Measurements from ENCODE around the gene LCMT1. TPM values are rescaled to one million over a fixed set of nuclear protein-coding genes. Genes with fewer than 3 reads are reported as not detected.

Gene LCMT1
- polyA plus RNA-seq, 2 of the 4 experiments (the other 2 are of a cell fraction), result 36.4 to 47.6 TPM

DNA sequence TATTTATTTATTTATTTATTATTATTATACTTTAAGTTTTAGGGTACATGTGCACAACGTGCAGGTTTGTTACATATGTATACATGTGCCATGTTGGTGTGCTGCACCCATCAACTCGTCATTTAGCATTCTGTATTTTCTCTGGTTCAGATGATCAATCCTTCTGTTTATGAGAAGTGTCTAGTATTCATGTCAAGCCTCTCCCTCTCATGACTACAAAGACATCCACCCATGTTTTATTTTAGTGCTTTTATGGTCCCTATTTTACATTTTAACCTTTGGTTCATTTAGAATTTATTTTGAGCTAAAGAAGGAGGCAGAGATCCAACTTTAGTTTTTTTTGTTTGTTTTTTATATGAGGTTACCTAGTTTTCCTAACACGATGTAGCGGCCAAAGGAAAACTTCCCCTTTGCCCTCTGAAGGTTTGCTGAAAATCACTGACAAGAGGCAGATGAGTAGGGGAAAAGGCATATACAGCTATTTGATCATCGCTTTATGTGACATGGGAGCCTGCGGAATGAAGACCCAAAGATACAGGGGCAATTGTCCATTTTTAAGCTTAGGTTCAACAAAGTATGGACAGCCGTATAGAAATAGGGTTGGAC, 82.8 kb downstream of the LCMT1 start (continued):
- TF ChIP-seq FOXS1 (CRISPR knock-in tag; IDR thresholded peaks at IDR 0.05), result no peak

DNA sequence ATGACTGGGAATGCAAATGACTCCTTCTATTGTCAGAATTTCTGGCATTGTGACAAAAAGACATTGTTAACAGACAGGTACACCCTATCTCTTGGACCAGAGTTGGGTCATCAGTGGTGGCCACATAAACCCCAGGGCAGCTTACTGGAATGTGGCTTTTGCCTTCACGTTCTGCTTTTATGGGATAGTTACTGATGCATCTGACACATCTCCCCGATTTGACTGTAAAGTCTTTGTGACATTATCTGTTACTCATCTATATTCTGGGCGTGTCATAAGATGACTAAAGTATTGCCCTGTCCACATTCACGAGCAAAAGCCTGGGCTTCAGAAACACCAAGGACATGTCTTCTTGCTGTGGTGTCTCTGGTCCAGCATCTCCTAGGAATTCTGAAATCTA, 86.5 kb downstream of the LCMT1 start:
- peak; percentile 18 to 25 for DNase-seq (ENCODE audit: low read depth in 1 of 2, low spot score in 1 of 2)
- CTCF ChIA-PET, result interaction anchor here (0.6 to 1.1 kb wide), 2 partner anchors 11 to 385 kb away, joined by 3 read pairs; no protein-coding TSS in a partner anchor

DNA sequence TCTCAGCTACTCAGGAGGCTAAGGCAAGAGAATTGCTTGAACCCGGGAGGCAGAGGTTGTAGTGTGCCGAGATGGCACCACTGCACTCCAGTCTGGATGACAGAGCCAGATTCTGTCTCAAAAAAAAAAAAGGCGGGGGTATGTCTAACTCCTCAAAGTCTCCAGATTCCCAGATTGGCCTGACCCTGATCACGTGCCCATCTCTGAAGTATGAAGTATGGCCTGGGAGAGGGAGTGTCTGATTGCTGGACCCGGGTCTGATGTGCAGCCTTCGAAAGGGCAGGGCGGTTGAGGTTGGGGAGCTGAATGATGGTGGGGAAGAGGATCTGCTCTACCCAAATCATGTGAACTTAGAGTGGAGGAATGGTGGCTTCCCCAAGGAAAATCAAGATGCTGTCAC, 87.9 kb downstream of the LCMT1 start:
- Histone ChIP-seq H3K27ac (no peak overlapping the region), H3K4me3 (no peak overlapping the region), H3K4me2 (no peak overlapping the region), H3K4me1 (no peaks in the 10 kb centered on the region), H3K9me3 (no peaks in the 10 kb centered on the region)
- FAIRE-seq (no peak), ATAC-seq (no peak; a peak in 1 of 6 replicates), DNase-seq (ENCODE audit: low read depth in 1 of 2, low spot score in 1 of 2) (no peak)
- ChIA-PET CTCF (no interaction called here), POLR2A (no interaction called here)
- WGBS (ENCODE audit: missing lambda C conversion rate), result 76% methylated on average over 7 of the region's 7 CpGs
- TF ChIP-seq HDAC2 (IDR thresholded peaks at IDR 0.05), result no peak
- TF ChIP-seq, protein P1, sequence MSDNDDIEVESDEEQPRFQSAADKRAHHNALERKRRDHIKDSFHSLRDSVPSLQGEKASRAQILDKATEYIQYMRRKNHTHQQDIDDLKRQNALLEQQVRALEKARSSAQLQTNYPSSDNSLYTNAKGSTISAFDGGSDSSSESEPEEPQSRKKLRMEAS (IDR thresholded peaks at IDR 0.05), result no peak
- TF ChIP-seq, protein P2, sequence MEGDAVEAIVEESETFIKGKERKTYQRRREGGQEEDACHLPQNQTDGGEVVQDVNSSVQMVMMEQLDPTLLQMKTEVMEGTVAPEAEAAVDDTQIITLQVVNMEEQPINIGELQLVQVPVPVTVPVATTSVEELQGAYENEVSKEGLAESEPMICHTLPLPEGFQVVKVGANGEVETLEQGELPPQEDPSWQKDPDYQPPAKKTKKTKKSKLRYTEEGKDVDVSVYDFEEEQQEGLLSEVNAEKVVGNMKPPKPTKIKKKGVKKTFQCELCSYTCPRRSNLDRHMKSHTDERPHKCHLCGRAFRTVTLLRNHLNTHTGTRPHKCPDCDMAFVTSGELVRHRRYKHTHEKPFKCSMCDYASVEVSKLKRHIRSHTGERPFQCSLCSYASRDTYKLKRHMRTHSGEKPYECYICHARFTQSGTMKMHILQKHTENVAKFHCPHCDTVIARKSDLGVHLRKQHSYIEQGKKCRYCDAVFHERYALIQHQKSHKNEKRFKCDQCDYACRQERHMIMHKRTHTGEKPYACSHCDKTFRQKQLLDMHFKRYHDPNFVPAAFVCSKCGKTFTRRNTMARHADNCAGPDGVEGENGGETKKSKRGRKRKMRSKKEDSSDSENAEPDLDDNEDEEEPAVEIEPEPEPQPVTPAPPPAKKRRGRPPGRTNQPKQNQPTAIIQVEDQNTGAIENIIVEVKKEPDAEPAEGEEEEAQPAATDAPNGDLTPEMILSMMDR (IDR thresholded peaks at IDR 0.05), result no peak

More for the DNA sequence above, 86.5 kb downstream of the LCMT1 start:
- no peaks in the 10 kb centered on the region for H3K9me3 ChIP-seq
- POLR2A ChIA-PET, result no interaction called here
- H3K27ac ChIP-seq, result no peak overlapping the region
- no peaks in the 10 kb centered on the region for H3K4me1 ChIP-seq
- TF ChIP-seq RFX5 (IDR thresholded peaks at IDR 0.05), result no peak
- TF ChIP-seq CHD2 (IDR thresholded peaks at IDR 0.05; ENCODE audit: low read length, partially characterized antibody), result no peak
- no peak for TF ChIP-seq JUN (IDR thresholded peaks at IDR 0.05)
- TF ChIP-seq NPAS2 (CRISPR knock-in tag; IDR thresholded peaks at IDR 0.05; ENCODE audit: borderline replicate concordance), result no peak
- TF ChIP-seq, protein P2 (IDR thresholded peaks at IDR 0.05), result no peak
- TF ChIP-seq EP300 (IDR thresholded peaks at IDR 0.05), result no peak
- TF ChIP-seq CEBPB (IDR thresholded peaks at IDR 0.05), result no peak
- TF ChIP-seq EHF (CRISPR knock-in tag; IDR thresholded peaks at IDR 0.05), result no peak
- 6% methylated on average over 4 of the region's 4 CpGs for WGBS (ENCODE audit: missing lambda C conversion rate)
- H3K4me3 ChIP-seq, result no peak overlapping the region
- FAIRE-seq (no peak), ATAC-seq (peak; percentile 36 to 43; a peak in 3 of 6 replicates)
- no peak overlapping the region for H3K4me2 ChIP-seq

DNA sequence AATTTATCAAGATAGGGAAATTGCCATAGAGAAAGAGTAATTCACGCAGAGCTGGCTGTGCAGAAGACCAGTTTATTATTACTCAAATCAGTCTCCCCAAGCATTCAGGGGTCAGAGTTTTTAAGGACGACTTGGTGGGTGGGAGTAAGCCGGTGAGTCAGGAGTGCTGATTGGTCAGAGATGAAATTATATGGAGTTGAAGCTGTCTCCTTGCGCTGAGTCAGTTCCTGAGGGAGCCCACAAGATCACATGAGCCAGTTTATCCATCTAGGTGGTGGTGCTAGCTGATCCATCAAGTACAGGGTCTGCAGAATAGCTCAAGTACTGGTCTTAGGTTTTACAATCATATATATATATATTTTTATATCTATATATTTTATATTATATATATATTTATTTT, 99.2 kb downstream of the LCMT1 start:
- ATAC-seq (no peak), DNase-seq (ENCODE audit: low read depth in 1 of 2, low spot score in 1 of 2) (no peak)
- POLR2A ChIA-PET, result no interaction called here
- TF ChIP-seq, protein P3, sequence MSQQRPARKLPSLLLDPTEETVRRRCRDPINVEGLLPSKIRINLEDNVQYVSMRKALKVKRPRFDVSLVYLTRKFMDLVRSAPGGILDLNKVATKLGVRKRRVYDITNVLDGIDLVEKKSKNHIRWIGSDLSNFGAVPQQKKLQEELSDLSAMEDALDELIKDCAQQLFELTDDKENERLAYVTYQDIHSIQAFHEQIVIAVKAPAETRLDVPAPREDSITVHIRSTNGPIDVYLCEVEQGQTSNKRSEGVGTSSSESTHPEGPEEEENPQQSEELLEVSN (IDR thresholded peaks at IDR 0.05; ENCODE audit: borderline replicate concordance, low read depth), result no peak
- TF ChIP-seq, protein P2 (IDR thresholded peaks at IDR 0.05), result no peak
- no peak for TF ChIP-seq KDM1A (IDR thresholded peaks at IDR 0.05; ENCODE audit: low read depth)
- TF ChIP-seq MAFK (IDR thresholded peaks at IDR 0.05; ENCODE audit: partially characterized antibody), result no peak
- no peak for TF ChIP-seq ZFP36 (IDR thresholded peaks at IDR 0.05; ENCODE audit: borderline replicate concordance, partially characterized antibody)
- no peak for TF ChIP-seq POLR2A (IDR thresholded peaks at IDR 0.05; ENCODE audit: low read length)
- TF ChIP-seq, protein P4, sequence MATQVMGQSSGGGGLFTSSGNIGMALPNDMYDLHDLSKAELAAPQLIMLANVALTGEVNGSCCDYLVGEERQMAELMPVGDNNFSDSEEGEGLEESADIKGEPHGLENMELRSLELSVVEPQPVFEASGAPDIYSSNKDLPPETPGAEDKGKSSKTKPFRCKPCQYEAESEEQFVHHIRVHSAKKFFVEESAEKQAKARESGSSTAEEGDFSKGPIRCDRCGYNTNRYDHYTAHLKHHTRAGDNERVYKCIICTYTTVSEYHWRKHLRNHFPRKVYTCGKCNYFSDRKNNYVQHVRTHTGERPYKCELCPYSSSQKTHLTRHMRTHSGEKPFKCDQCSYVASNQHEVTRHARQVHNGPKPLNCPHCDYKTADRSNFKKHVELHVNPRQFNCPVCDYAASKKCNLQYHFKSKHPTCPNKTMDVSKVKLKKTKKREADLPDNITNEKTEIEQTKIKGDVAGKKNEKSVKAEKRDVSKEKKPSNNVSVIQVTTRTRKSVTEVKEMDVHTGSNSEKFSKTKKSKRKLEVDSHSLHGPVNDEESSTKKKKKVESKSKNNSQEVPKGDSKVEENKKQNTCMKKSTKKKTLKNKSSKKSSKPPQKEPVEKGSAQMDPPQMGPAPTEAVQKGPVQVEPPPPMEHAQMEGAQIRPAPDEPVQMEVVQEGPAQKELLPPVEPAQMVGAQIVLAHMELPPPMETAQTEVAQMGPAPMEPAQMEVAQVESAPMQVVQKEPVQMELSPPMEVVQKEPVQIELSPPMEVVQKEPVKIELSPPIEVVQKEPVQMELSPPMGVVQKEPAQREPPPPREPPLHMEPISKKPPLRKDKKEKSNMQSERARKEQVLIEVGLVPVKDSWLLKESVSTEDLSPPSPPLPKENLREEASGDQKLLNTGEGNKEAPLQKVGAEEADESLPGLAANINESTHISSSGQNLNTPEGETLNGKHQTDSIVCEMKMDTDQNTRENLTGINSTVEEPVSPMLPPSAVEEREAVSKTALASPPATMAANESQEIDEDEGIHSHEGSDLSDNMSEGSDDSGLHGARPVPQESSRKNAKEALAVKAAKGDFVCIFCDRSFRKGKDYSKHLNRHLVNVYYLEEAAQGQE (IDR thresholded peaks at IDR 0.05), result no peak
- TF ChIP-seq, protein P5, sequence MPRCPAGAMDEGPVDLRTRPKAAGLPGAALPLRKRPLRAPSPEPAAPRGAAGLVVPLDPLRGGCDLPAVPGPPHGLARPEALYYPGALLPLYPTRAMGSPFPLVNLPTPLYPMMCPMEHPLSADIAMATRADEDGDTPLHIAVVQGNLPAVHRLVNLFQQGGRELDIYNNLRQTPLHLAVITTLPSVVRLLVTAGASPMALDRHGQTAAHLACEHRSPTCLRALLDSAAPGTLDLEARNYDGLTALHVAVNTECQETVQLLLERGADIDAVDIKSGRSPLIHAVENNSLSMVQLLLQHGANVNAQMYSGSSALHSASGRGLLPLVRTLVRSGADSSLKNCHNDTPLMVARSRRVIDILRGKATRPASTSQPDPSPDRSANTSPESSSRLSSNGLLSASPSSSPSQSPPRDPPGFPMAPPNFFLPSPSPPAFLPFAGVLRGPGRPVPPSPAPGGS (IDR thresholded peaks at IDR 0.05), result no peak
- no peak for TF ChIP-seq RFX5 (IDR thresholded peaks at IDR 0.05)
- TF ChIP-seq HOXB13 (CRISPR knock-in tag; IDR thresholded peaks at IDR 0.05; ENCODE audit: low read depth), result no peak

More for the DNA sequence above, 99.2 kb downstream of the LCMT1 start:
- 34% methylated on average over 4 of the region's 4 CpGs for WGBS (ENCODE audit: missing lambda C conversion rate)
- FAIRE-seq, result no peak
- no peak overlapping the region for H3K27ac ChIP-seq
- H3K4me2 ChIP-seq, result no peak overlapping the region
- no peaks in the 10 kb centered on the region for H3K9me3 ChIP-seq
- no peaks in the 10 kb centered on the region for H3K4me1 ChIP-seq
- CTCF ChIA-PET, result interaction anchor here (1.2 kb wide), 1 partner anchor 12 kb away, joined by 3 read pairs; no protein-coding TSS in a partner anchor
- no peak overlapping the region for H3K4me3 ChIP-seq
